Prostate gland (tissue), 1 donor: ENCODE measurements around the gene TACC2.

Experiments used
- POLR2A ChIP-seq: fragments of 450-650 bp; IDR thresholded peaks from one replicate; pipeline ENCODE4 v1.6.1; 2016; ENCODE audit warnings: antibody characterized with exemption, mild to moderate bottlenecking
- POLR2AphosphoS5 ChIP-seq: sonication (generic); formaldehyde crosslinking; IDR thresholded peaks from one replicate; pipeline ENCODE4 v1.6.1; 2017; ENCODE audit warnings: antibody characterized with exemption

- TF ChIP-seq POLR2A (no peak), POLR2AphosphoS5 (no peak)
Measured at GRCh38 chr10:122034149-122034756, 45.3 kb downstream of the TACC2 start.
